ENCODE data around the gene LCN9.

DNA sequence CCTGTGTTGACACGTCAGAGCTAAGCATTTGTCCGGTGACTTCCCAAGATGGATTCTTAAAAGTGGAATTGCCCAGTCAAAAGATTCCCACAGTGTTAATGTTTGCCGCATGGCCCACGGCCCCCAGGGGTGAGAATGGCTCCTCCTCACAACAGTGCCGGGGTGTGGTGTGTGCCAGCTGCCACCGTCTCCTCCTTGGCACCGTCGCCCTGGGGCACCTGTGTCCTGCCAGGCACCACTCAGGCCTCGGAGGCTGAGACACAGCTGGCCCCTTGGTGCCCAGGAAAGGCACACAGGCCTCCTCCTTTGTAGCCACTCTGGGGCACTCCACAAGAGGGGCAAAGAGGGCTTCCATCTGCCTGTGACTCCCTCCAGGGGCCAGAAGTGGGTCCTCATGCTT is 43.2 kb downstream of the LCN9 start:
- TF ChIP-seq POLR2A (IDR thresholded peaks at IDR 0.05; ENCODE audit: low read length) (no peak), GATA1 (IDR thresholded peaks at IDR 0.05; ENCODE audit: low read depth, low read length) (no peak)
